ENCODE results near the gene RILPL2. TPM values are rescaled to one million over a fixed set of nuclear protein-coding genes. Genes with fewer than 3 reads are reported as not detected.
"Not testable (repeated sequence)": the region's sequence is repeated elsewhere in the genome, so short reads cannot be mapped to it uniquely, and the experiment has no call there.

RILPL2 gene
- 2.2 TPM for total RNA-seq
- long read RNA-seq, full-length matches to known transcripts = 7 of 11 reads
- long read RNA-seq, partial matches to known transcripts = 0 of 11 reads
- long read RNA-seq, other reads (novel, unspliced or antisense) = 4 of 11 reads

DNA sequence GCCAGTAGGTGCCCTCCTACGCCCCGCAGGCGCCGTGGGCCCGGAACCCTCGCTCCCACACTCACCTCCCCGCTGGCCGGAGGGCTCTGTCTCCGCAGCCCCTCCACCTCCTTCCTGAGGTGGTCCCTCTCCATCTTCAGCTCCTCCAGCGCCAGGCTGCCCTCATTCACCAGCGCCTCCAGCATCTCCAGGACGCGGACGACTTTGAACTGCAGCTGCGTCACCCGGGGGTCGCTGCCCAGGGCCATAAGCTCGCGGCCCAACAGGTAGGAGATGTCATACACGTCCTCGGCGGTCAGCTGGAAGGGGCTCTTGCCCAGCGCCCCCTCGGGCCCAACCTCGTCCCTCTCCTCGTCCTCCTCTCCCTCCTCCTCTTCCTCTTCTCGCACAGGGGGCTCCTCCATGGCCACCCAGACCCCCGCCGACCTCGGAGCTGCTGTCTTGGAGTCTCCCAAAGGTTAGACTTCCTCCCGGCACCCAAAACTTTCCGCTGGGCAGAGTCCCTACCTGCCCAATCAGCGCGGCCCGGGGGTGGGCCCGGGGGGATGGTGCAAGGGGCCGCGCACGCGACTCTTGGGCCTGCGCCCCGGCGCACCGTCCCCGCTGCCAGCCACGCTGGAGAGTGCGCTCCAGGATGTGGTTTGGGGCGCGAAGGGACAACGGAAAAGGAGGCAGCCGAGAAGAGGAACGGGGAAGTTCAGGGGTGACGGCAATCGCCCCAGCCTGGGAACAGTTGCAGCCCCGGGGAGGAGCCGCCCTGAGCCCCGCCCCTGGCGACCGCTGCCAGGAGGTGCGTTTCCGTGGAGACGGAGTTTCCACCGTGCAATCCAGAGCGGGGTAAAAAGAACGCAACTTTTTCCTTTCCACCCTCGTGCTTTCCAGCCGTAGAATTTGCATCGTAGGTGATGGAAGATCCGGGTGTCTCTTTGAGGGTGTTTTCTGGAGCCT lies at the start of gene RILPL2:
Gene RILPL2, minus strand, starts transcription at position 668 of the 948 bp plus-strand sequence. Its CDS starts 264 bp downstream, at position 404.
- intact Hi-C loops (cut with micrococcal nuclease) = no loop called here
- peak; percentile 87 for DNase-seq
- TF ChIP-seq, protein P1, sequence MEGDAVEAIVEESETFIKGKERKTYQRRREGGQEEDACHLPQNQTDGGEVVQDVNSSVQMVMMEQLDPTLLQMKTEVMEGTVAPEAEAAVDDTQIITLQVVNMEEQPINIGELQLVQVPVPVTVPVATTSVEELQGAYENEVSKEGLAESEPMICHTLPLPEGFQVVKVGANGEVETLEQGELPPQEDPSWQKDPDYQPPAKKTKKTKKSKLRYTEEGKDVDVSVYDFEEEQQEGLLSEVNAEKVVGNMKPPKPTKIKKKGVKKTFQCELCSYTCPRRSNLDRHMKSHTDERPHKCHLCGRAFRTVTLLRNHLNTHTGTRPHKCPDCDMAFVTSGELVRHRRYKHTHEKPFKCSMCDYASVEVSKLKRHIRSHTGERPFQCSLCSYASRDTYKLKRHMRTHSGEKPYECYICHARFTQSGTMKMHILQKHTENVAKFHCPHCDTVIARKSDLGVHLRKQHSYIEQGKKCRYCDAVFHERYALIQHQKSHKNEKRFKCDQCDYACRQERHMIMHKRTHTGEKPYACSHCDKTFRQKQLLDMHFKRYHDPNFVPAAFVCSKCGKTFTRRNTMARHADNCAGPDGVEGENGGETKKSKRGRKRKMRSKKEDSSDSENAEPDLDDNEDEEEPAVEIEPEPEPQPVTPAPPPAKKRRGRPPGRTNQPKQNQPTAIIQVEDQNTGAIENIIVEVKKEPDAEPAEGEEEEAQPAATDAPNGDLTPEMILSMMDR (IDR thresholded peaks at IDR 0.05; ENCODE audit: borderline replicate concordance) = no peak
- Histone ChIP-seq H3K27ac (replicated peaks) (peak within 1 kb of the TSS; percentile 77), H3K27me3 (ENCODE audit: low read depth) (no peaks in the 10 kb centered on the region), H3K9me3 (replicated peaks) (no peaks in the 10 kb centered on the region), H3K4me1 (peaks cover 55% of the 10 kb centered on the region), H3K36me3 (no peaks in the 10 kb centered on the region), H3K4me3 (peak within 1 kb of the TSS; percentile 87)

GRCh38 chr12:123485756-123486155 lies 49.3 kb upstream of the RILPL2 start:
- no peaks in the 10 kb centered on the region for H3K27me3 ChIP-seq (ENCODE audit: low read depth)
- intact Hi-C loops (cut with micrococcal nuclease) = no loop called here
- DNase-seq = no peak
- H3K4me1 ChIP-seq = peaks cover 21% of the 10 kb centered on the region
- H3K4me3 ChIP-seq = no peak overlapping the region
- TF ChIP-seq, protein P1 (IDR thresholded peaks at IDR 0.05; ENCODE audit: borderline replicate concordance) = no peak
- H3K27ac ChIP-seq (replicated peaks) = no peak overlapping the region
- peaks cover 42% of the 10 kb centered on the region for H3K36me3 ChIP-seq
- H3K9me3 ChIP-seq (replicated peaks) = no peaks in the 10 kb centered on the region

- Histone ChIP-seq H3K9me3 (replicated peaks) (no peaks in the 10 kb centered on the region), H3K36me3 (peaks cover 42% of the 10 kb centered on the region), H3K27ac (replicated peaks) (peak overlapping the region; percentile 16), H3K27me3 (ENCODE audit: low read depth) (no peaks in the 10 kb centered on the region), H3K4me3 (no peak overlapping the region), H3K4me1 (peaks cover 38% of the 10 kb centered on the region)
- intact Hi-C loops (cut with micrococcal nuclease) = no loop called here
- TF ChIP-seq, protein P1 (IDR thresholded peaks at IDR 0.05; ENCODE audit: borderline replicate concordance) = no peak
- no peak for DNase-seq
Measured at GRCh38 chr12:123483602-123484248, 47.2 kb upstream of the RILPL2 start.

DNA sequence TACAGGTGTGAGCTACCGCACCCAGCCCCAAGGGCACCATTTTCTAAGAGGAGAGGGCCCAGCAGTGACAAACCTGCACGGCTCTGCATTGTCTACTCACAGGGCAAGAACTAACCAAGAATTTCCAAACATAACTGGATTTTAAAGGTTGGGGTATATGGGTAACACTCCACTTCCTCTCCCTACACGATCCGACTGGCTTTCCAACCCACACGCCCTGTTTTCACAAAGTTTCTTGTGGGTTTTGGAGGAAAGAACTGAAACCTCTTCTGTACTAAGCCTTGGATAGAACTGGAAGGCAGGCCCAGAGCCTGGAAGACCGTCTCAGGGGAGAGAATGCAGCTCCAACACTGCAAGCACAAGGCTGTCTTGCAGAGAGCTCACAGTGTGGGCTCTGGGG lies 46.4 kb upstream of the RILPL2 start:
- no peaks in the 10 kb centered on the region for H3K9me3 ChIP-seq (replicated peaks)

GRCh38 chr12:123481251-123481650 lies 44.8 kb upstream of the RILPL2 start:
- Histone ChIP-seq H3K36me3 (peaks cover 56% of the 10 kb centered on the region), H3K27ac (replicated peaks) (peak overlapping the region; percentile 93), H3K4me1 (peaks cover 51% of the 10 kb centered on the region)
- H3K27me3 ChIP-seq (ENCODE audit: low read depth); H3K4me3 ChIP-seq; H3K9me3 ChIP-seq (replicated peaks); intact Hi-C loops (cut with micrococcal nuclease); DNase-seq: not testable (repeated sequence)

More for the DNA sequence above, 46.4 kb upstream of the RILPL2 start:
- no peak overlapping the region for H3K4me3 ChIP-seq
- peak overlapping the region; percentile 12 for H3K27ac ChIP-seq (replicated peaks)
- H3K36me3 ChIP-seq = peaks cover 48% of the 10 kb centered on the region
- intact Hi-C loops (cut with micrococcal nuclease) = no loop called here
- peaks cover 41% of the 10 kb centered on the region for H3K4me1 ChIP-seq
- DNase-seq = no peak
- TF ChIP-seq, protein P1 (IDR thresholded peaks at IDR 0.05; ENCODE audit: borderline replicate concordance) = no peak
- no peaks in the 10 kb centered on the region for H3K27me3 ChIP-seq (ENCODE audit: low read depth)

Data from left ventricle myocardium inferior (tissue), 1 donor.